Measurements from ENCODE around the gene LRATD1. TPM values are rescaled to one million over a fixed set of nuclear protein-coding genes. Genes with fewer than 3 reads are reported as not detected.

Gene LRATD1
- total RNA-seq, 1 donor from 2014 or later = 8.9 TPM

DNA sequence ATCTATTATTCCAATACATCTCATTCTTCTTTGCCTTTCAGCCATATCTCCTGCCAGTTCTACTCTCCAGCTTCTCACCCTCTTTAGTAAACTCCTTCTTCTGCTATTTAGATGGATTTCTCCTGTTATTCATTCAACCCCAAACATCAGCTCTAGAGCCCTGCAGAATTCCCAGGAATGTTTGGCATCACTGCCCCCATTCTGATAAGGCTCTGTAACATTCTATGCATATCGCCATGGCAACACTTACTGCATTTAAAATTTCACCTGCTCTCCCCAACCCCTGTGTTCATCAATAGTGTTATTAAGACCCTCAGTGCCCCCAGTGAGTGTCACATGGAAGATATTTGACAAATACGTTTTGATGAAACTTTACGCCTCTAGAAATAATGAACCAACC, 28.6 kb downstream of the LRATD1 start:
- Histone ChIP-seq H3K4me1 (no peaks in the 10 kb centered on the region), H3K36me3 (no peaks in the 10 kb centered on the region), H3K4me3 (no peak overlapping the region), H3K27ac (no peak overlapping the region), H3K27me3 (no peaks in the 10 kb centered on the region), H3K9me3 (no peaks in the 10 kb centered on the region)
- intact Hi-C loops (cut with DNase I) = no loop called here
- TF ChIP-seq, protein P1, sequence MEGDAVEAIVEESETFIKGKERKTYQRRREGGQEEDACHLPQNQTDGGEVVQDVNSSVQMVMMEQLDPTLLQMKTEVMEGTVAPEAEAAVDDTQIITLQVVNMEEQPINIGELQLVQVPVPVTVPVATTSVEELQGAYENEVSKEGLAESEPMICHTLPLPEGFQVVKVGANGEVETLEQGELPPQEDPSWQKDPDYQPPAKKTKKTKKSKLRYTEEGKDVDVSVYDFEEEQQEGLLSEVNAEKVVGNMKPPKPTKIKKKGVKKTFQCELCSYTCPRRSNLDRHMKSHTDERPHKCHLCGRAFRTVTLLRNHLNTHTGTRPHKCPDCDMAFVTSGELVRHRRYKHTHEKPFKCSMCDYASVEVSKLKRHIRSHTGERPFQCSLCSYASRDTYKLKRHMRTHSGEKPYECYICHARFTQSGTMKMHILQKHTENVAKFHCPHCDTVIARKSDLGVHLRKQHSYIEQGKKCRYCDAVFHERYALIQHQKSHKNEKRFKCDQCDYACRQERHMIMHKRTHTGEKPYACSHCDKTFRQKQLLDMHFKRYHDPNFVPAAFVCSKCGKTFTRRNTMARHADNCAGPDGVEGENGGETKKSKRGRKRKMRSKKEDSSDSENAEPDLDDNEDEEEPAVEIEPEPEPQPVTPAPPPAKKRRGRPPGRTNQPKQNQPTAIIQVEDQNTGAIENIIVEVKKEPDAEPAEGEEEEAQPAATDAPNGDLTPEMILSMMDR (IDR thresholded peaks at IDR 0.05) = no peak
- DNase-seq = no peak
- no peak for ATAC-seq

DNA sequence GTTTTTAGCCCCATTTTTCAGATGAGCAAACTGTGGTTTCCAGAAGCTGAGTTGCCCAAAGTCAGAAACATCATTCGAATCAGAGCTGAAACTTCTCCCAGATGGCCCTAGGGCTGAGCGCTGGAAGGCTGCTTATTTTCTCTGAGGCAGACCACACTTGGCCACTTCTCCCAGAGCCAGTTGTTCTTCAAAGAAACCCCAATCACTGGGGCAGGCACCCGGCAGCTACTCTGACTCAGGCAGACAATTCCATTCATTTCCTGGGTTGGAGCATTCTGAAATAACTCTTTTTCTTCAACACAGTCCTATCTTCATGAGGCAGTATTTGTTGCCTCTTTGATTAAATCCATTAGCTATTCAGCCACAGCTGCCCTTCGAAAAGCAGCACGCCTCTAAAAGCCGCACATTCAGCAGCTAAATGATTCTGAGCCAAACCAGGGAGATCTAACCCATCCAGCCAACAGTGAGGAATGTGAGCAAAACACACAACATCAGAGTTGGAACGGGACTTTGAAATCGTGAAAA, 40.9 kb downstream of the LRATD1 start:
- TF ChIP-seq, protein P1 (IDR thresholded peaks at IDR 0.05) = no peak
- intact Hi-C loops (cut with DNase I) = no loop called here

DNA sequence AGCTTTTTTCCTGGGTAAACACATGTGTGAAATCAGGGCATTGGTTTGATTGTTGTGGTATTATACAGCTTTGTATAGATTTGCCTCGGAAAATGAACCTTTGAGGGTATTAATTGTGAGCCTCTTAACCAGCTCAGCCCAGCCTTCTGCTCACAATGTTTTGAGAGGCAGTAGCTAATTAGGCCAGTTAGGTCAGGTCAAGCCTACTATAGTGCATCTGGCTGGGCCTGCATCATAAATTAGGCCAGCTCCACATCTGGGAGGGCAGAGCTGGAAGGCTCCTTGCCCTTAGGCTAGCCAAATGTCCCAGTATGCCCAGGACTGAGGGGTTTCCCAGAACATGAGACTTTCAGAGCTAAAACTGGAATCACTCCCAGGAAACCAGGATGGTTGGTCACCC, 43.0 kb downstream of the LRATD1 start:
- H3K27ac ChIP-seq = no peak overlapping the region
- H3K9me3 ChIP-seq = no peaks in the 10 kb centered on the region
- TF ChIP-seq, protein P1 (IDR thresholded peaks at IDR 0.05) = no peak
- intact Hi-C loops (cut with DNase I) = no loop called here
- DNase-seq (no peak), ATAC-seq (no peak)
- no peak overlapping the region for H3K4me3 ChIP-seq
- no peaks in the 10 kb centered on the region for H3K27me3 ChIP-seq
- H3K36me3 ChIP-seq = no peaks in the 10 kb centered on the region
- no peaks in the 10 kb centered on the region for H3K4me1 ChIP-seq

More for the DNA sequence above, 40.9 kb downstream of the LRATD1 start:
- H3K9me3 ChIP-seq = no peaks in the 10 kb centered on the region
- no peak overlapping the region for H3K4me3 ChIP-seq
- DNase-seq (no peak), ATAC-seq (no peak)
- H3K27me3 ChIP-seq = no peaks in the 10 kb centered on the region
- H3K4me1 ChIP-seq = no peaks in the 10 kb centered on the region
- no peak overlapping the region for H3K27ac ChIP-seq
- no peaks in the 10 kb centered on the region for H3K36me3 ChIP-seq

DNA sequence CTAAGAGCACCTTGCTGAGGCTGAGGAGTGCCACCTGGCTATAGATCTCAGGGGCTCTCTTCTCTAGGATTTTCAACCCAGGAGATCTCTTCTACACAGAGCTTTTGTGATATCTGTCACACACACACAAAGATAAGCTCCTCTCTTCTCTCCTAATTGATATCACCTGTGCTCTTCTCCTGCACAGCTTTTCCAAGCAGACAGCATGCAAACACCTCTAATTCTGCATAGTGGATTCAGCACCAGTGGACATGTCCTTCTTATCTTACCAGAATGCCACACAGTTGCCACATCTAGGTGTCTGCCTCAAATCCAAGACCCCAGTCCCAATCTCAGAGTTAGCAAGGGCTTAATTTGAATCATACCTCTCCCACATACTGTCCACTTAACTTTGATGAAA, 43.9 kb downstream of the LRATD1 start:
- ATAC-seq = no peak
- H3K9me3 ChIP-seq = no peaks in the 10 kb centered on the region
- TF ChIP-seq, protein P1 (IDR thresholded peaks at IDR 0.05) = no peak
- H3K4me1 ChIP-seq = no peaks in the 10 kb centered on the region
- no peak for DNase-seq
- H3K36me3 ChIP-seq = no peaks in the 10 kb centered on the region
- H3K27me3 ChIP-seq = no peaks in the 10 kb centered on the region
- no peak overlapping the region for H3K4me3 ChIP-seq
- H3K27ac ChIP-seq = no peak overlapping the region
- intact Hi-C loops (cut with DNase I) = no loop called here

DNA sequence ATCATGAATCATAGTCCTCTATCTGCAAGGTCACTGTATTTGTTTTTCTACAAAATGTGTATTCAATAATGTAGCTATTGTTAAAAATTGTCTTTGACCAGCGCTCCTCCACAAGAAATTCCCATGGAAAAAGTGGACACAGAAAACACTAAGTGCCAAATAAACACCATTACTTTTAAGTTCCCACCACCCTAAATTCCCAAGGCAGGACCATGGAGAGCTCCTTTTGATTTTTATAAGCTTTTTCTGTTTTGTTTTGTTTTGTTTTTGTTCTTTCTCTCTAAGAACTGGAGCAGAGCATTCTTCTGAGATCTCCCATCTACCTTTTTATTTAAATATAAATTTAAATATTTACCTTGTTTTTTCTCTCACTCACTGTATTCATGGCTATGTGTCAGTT, 44.5 kb downstream of the LRATD1 start:
- Histone ChIP-seq H3K36me3 (no peaks in the 10 kb centered on the region), H3K4me3 (no peak overlapping the region), H3K9me3 (no peaks in the 10 kb centered on the region), H3K4me1 (no peaks in the 10 kb centered on the region), H3K27me3 (no peaks in the 10 kb centered on the region), H3K27ac (no peak overlapping the region)
- ATAC-seq (no peak), DNase-seq (no peak)
- TF ChIP-seq, protein P1 (IDR thresholded peaks at IDR 0.05) = no peak
- intact Hi-C loops (cut with DNase I) = no loop called here

DNA sequence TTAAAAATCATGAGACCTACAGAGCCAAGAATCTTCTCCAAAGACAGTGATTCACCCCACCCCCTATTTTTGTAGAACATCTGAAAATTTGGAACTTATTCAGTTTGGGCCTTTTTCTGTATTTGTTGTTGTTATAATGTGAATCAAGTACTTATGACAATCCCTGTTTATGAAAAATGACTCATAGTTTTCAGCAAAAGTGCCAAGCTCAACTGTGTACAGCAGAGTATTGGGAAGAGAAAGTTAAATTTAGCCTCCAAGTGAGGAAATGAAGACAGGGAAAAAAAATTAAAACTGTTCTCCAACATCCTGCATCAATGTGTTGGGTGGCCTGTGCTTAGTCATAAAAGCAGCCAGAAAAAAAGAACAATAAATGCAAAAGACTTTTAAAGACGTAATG, 46.2 kb downstream of the LRATD1 start:
- ATAC-seq (no peak), DNase-seq (no peak)
- H3K27me3 ChIP-seq = no peaks in the 10 kb centered on the region
- no peak overlapping the region for H3K4me3 ChIP-seq
- H3K4me1 ChIP-seq = no peaks in the 10 kb centered on the region
- TF ChIP-seq, protein P1 (IDR thresholded peaks at IDR 0.05) = no peak
- no peak overlapping the region for H3K27ac ChIP-seq
- no peaks in the 10 kb centered on the region for H3K36me3 ChIP-seq
- H3K9me3 ChIP-seq = no peaks in the 10 kb centered on the region
- intact Hi-C loops (cut with DNase I) = no loop called here
